Measurements from ENCODE around the gene BPTF.
A peak's percentile ranks its signal among the peaks of the same experiment; 100 is the strongest.

BPTF gene

GRCh38 chr17:67881083-67881482 lies 55.8 kb downstream of the BPTF start (continued):
- no peak for TF ChIP-seq GLIS1 (tag by site-specific recombination; IDR thresholded peaks at IDR 0.05)
- TF ChIP-seq TRIM28 (IDR thresholded peaks at IDR 0.05; ENCODE audit: borderline replicate concordance, low read length): no peak

- Histone ChIP-seq H3K4me3 (ENCODE audit: low read depth, low read length) (no peak overlapping the region), H3K36me3 (ENCODE audit: control insufficient read depth in 2 of 2, insufficient read depth in 1 of 2, low read length in 2 of 2) (peaks cover 30 to 36% of the 10 kb centered on the region in 2 experiments), H3K4me1 (ENCODE audit: control insufficient read depth, insufficient read depth, low read length) (peaks cover 9% of the 10 kb centered on the region), H3K27ac (ENCODE audit: extremely low read depth, low read depth, low read length) (no peak overlapping the region), H3K9me3 (ENCODE audit: control insufficient read depth, insufficient read depth, low read depth, low read length) (no peaks in the 10 kb centered on the region)
- no peak for TF ChIP-seq ZNF211 (tag by site-specific recombination; IDR thresholded peaks at IDR 0.05; ENCODE audit: low read depth)
- TF ChIP-seq, protein P1, sequence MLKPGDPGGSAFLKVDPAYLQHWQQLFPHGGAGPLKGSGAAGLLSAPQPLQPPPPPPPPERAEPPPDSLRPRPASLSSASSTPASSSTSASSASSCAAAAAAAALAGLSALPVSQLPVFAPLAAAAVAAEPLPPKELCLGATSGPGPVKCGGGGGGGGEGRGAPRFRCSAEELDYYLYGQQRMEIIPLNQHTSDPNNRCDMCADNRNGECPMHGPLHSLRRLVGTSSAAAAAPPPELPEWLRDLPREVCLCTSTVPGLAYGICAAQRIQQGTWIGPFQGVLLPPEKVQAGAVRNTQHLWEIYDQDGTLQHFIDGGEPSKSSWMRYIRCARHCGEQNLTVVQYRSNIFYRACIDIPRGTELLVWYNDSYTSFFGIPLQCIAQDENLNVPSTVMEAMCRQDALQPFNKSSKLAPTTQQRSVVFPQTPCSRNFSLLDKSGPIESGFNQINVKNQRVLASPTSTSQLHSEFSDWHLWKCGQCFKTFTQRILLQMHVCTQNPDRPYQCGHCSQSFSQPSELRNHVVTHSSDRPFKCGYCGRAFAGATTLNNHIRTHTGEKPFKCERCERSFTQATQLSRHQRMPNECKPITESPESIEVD (tag by site-specific recombination; IDR thresholded peaks at IDR 0.05): peak; percentile 51; the same call in 1 of the 2 replicates
- CTCF ChIA-PET: no interaction called here
- POLR2A ChIA-PET: no interaction called here
These were observed 59.4 kb downstream of the BPTF start for GRCh38 chr17:67884741-67885140.

- no peak overlapping the region for H3K27ac ChIP-seq (ENCODE audit: extremely low read depth, low read depth, low read length)
- CTCF ChIA-PET: interaction anchor here (0.5 to 2.0 kb wide), 10 partner anchors 9 to 1313 kb away, joined by 3 to 10 read pairs (median 4); no protein-coding TSS in a partner anchor
- TF ChIP-seq CTCF (tag by site-specific recombination; IDR thresholded peaks at IDR 0.05) (0 out of 2 replicates have a peak, but pooled peaks have one; percentile 31), ZNF654 (tag by site-specific recombination; IDR thresholded peaks at IDR 0.05; ENCODE audit: low read depth) (peak; percentile 71), ZFP3 (tag by site-specific recombination; IDR thresholded peaks at IDR 0.05; ENCODE audit: low read depth) (no peak), ZNF416 (tag by site-specific recombination; IDR thresholded peaks at IDR 0.05) (no peak), ZNF645 (tag by site-specific recombination; IDR thresholded peaks at IDR 0.05) (no peak), KLF10 (tag by site-specific recombination; IDR thresholded peaks at IDR 0.05) (0 out of 2 replicates have a peak, but pooled peaks have one; percentile 25), PRDM1 (tag by site-specific recombination; IDR thresholded peaks at IDR 0.05) (0 out of 2 replicates have a peak, but pooled peaks have one; percentile 15), ZNF214 (tag by site-specific recombination; IDR thresholded peaks at IDR 0.05; ENCODE audit: borderline replicate concordance) (no peak), IKZF3 (tag by site-specific recombination; IDR thresholded peaks at IDR 0.05) (0 out of 2 replicates have a peak, but pooled peaks have one; percentile 19), ZNF394 (tag by site-specific recombination; IDR thresholded peaks at IDR 0.05; ENCODE audit: borderline replicate concordance) (peak; percentile 68; the same call in 1 of the 2 replicates), ZNF660 (tag by site-specific recombination; IDR thresholded peaks at IDR 0.05) (0 out of 2 replicates have a peak, but pooled peaks have one; percentile 55), YY2 (tag by site-specific recombination; IDR thresholded peaks at IDR 0.05) (no peak), KLF8 (tag by site-specific recombination; IDR thresholded peaks at IDR 0.05) (no peak), GLI2 (tag by site-specific recombination; IDR thresholded peaks at IDR 0.05; ENCODE audit: borderline replicate concordance, low read depth) (no peak), ZBTB17 (tag by site-specific recombination; IDR thresholded peaks at IDR 0.05) (peak; percentile 27; the same call in 1 of the 2 replicates)
- TF ChIP-seq, protein P2, sequence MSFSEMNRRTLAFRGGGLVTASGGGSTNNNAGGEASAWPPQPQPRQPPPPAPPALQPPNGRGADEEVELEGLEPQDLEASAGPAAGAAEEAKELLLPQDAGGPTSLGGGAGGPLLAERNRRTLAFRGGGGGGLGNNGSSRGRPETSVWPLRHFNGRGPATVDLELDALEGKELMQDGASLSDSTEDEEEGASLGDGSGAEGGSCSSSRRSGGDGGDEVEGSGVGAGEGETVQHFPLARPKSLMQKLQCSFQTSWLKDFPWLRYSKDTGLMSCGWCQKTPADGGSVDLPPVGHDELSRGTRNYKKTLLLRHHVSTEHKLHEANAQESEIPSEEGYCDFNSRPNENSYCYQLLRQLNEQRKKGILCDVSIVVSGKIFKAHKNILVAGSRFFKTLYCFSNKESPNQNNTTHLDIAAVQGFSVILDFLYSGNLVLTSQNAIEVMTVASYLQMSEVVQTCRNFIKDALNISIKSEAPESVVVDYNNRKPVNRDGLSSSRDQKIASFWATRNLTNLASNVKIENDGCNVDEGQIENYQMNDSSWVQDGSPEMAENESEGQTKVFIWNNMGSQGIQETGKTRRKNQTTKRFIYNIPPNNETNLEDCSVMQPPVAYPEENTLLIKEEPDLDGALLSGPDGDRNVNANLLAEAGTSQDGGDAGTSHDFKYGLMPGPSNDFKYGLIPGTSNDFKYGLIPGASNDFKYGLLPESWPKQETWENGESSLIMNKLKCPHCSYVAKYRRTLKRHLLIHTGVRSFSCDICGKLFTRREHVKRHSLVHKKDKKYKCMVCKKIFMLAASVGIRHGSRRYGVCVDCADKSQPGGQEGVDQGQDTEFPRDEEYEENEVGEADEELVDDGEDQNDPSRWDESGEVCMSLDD (tag by site-specific recombination; IDR thresholded peaks at IDR 0.05): no peak
- no peak overlapping the region for H3K4me3 ChIP-seq (ENCODE audit: low read depth, low read length)
- H3K36me3 ChIP-seq (ENCODE audit: control insufficient read depth in 2 of 2, insufficient read depth in 1 of 2, low read length in 2 of 2): peaks cover 41 to 62% of the 10 kb centered on the region in 2 experiments
- POLR2A ChIA-PET: interaction anchor here (1.7 kb wide), 1 partner anchor 9 kb away, joined by 6 read pairs; no protein-coding TSS in a partner anchor
- no peaks in the 10 kb centered on the region for H3K9me3 ChIP-seq (ENCODE audit: control insufficient read depth, insufficient read depth, low read depth, low read length)
- no peaks in the 10 kb centered on the region for H3K4me1 ChIP-seq (ENCODE audit: control insufficient read depth, insufficient read depth, low read length)
These were observed 66.3 kb downstream of the BPTF start for GRCh38 chr17:67891481-67892119.
